Measurements from ENCODE around the gene HIVEP1. TPM values are rescaled to one million over a fixed set of nuclear protein-coding genes. Genes with fewer than 3 reads are reported as not detected.

The HIVEP1 gene
- total RNA-seq, 5 donors from 2014 or later (not counting 1 experiment from before 2014, with no cell fraction given), result 20.0 to 73.1 (median 29.5) TPM

GRCh38 chr6:12032783-12033573, 20.9 kb downstream of the HIVEP1 start:
- H3K27me3 ChIP-seq (replicated peaks in 1 of 2; ENCODE audit: control insufficient read depth in 2 of 2, extremely low read depth in 1 of 2, insufficient read depth in 2 of 2, low read length in 1 of 2), result no peaks in the 10 kb centered on the region
- H3K4me3 ChIP-seq (ENCODE audit: control insufficient read depth in 1 of 2, extremely low read depth in 1 of 2, low read length in 1 of 2), result no peak overlapping the region
- peaks cover 12 to 24% of the 10 kb centered on the region in 2 experiments for H3K4me1 ChIP-seq (ENCODE audit: control insufficient read depth in 1 of 2, extremely low read depth in 1 of 2, insufficient read depth in 2 of 2, low read length in 2 of 2)
- peaks cover 0 to 3% of the 10 kb centered on the region in 2 donors for H3K36me3 ChIP-seq (ENCODE audit: control insufficient read depth in 2 of 2, extremely low read depth in 1 of 2, insufficient read depth in 1 of 2, low read length in 1 of 2)
- H3K27ac ChIP-seq (ENCODE audit: low read length), result no peak overlapping the region
- H3K9me3 ChIP-seq, result peaks cover 6% of the 10 kb centered on the region
- Mint-ChIP-seq H3K36me3 (peaks cover 45% of the 10 kb centered on the region), H3K27ac (peak overlapping the region in 1 of 2 donors; percentile 23), H3K4me3 (no peak overlapping the region), H3K27me3 (no peaks in the 10 kb centered on the region), H3K9me3 (peaks cover 4 to 23% (median 14%) of the 10 kb centered on the region in 3 donors), H3K4me1 (peaks cover 61 to 73% (median 68%) of the 10 kb centered on the region in 3 donors)
- CTCF ChIA-PET, result no interaction called here
- POLR2A ChIA-PET, result no interaction called here
- DNase-seq (no peak), ATAC-seq (replicated peaks in 1 of 4) (no peak)
- WGBS (ENCODE audit: insufficient coverage), result no CpG with 5 or more reads among the region's 8 CpGs

- ChIA-PET POLR2A (no interaction called here), CTCF (no interaction called here)
- H3K27ac Mint-ChIP-seq, result no peak overlapping the region
- H3K4me1 Mint-ChIP-seq, result peaks cover 65 to 71% (median 70%) of the 10 kb centered on the region in 3 donors
- ATAC-seq (replicated peaks in 1 of 4), result no peak
- no peak for DNase-seq
- peaks cover 37% of the 10 kb centered on the region for H3K36me3 Mint-ChIP-seq
- H3K27ac ChIP-seq (ENCODE audit: low read length), result no peak overlapping the region
- no peak overlapping the region for H3K4me3 Mint-ChIP-seq
- peaks cover 12 to 26% of the 10 kb centered on the region in 2 experiments for H3K4me1 ChIP-seq (ENCODE audit: control insufficient read depth in 1 of 2, extremely low read depth in 1 of 2, insufficient read depth in 2 of 2, low read length in 2 of 2)
- no peaks in the 10 kb centered on the region for H3K27me3 ChIP-seq (replicated peaks in 1 of 2; ENCODE audit: control insufficient read depth in 2 of 2, extremely low read depth in 1 of 2, insufficient read depth in 2 of 2, low read length in 1 of 2)
- peaks cover 4 to 18% (median 14%) of the 10 kb centered on the region in 3 donors for H3K9me3 Mint-ChIP-seq
- no peaks in the 10 kb centered on the region for H3K27me3 Mint-ChIP-seq
- H3K4me3 ChIP-seq (ENCODE audit: control insufficient read depth in 1 of 2, extremely low read depth in 1 of 2, low read length in 1 of 2), result no peak overlapping the region
- H3K36me3 ChIP-seq (ENCODE audit: control insufficient read depth in 2 of 2, extremely low read depth in 1 of 2, insufficient read depth in 1 of 2, low read length in 1 of 2), result no peaks in the 10 kb centered on the region
- H3K9me3 ChIP-seq, result peaks cover 6% of the 10 kb centered on the region
- no CpG with 5 or more reads among the region's 4 CpGs for WGBS (ENCODE audit: insufficient coverage)
Measured at GRCh38 chr6:12033770-12034169, 21.7 kb downstream of the HIVEP1 start.

- Mint-ChIP-seq H3K4me1 (peaks cover 71 to 75% (median 74%) of the 10 kb centered on the region in 3 donors), H3K9me3 (peaks cover 4 to 15% (median 13%) of the 10 kb centered on the region in 3 donors), H3K4me3 (no peak overlapping the region), H3K36me3 (peaks cover 33% of the 10 kb centered on the region), H3K27me3 (no peaks in the 10 kb centered on the region), H3K27ac (no peak overlapping the region)
- Histone ChIP-seq H3K36me3 (ENCODE audit: control insufficient read depth in 2 of 2, extremely low read depth in 1 of 2, insufficient read depth in 1 of 2, low read length in 1 of 2) (no peaks in the 10 kb centered on the region), H3K4me3 (ENCODE audit: control insufficient read depth in 1 of 2, extremely low read depth in 1 of 2, low read length in 1 of 2) (no peak overlapping the region), H3K4me1 (ENCODE audit: control insufficient read depth in 1 of 2, extremely low read depth in 1 of 2, insufficient read depth in 2 of 2, low read length in 2 of 2) (peaks cover 12 to 26% of the 10 kb centered on the region in 2 experiments), H3K27ac (ENCODE audit: low read length) (no peak overlapping the region), H3K27me3 (replicated peaks in 1 of 2; ENCODE audit: control insufficient read depth in 2 of 2, extremely low read depth in 1 of 2, insufficient read depth in 2 of 2, low read length in 1 of 2) (no peaks in the 10 kb centered on the region), H3K9me3 (peaks cover 5% of the 10 kb centered on the region)
- ChIA-PET POLR2A (interaction anchor here in 1 of 2 donors (0.6 kb wide), 1 partner anchor 31 kb away, joined by 3 read pairs; no protein-coding TSS in a partner anchor), CTCF (no interaction called here)
- WGBS (ENCODE audit: insufficient coverage), result 100% methylated on average over 2 of the region's 3 CpGs
- ATAC-seq (replicated peaks in 1 of 4) (no peak), DNase-seq (no peak)
Measured at GRCh38 chr6:12034349-12034748, 22.2 kb downstream of the HIVEP1 start.

GRCh38 chr6:12034837-12035236, 22.7 kb downstream of the HIVEP1 start:
- Histone ChIP-seq H3K36me3 (ENCODE audit: control insufficient read depth in 2 of 2, extremely low read depth in 1 of 2, insufficient read depth in 1 of 2, low read length in 1 of 2) (no peaks in the 10 kb centered on the region), H3K27ac (ENCODE audit: low read length) (no peak overlapping the region), H3K9me3 (peaks cover 5% of the 10 kb centered on the region), H3K27me3 (replicated peaks in 1 of 2; ENCODE audit: control insufficient read depth in 2 of 2, extremely low read depth in 1 of 2, insufficient read depth in 2 of 2, low read length in 1 of 2) (no peaks in the 10 kb centered on the region), H3K4me1 (ENCODE audit: control insufficient read depth in 1 of 2, extremely low read depth in 1 of 2, insufficient read depth in 2 of 2, low read length in 2 of 2) (peaks cover 15 to 26% of the 10 kb centered on the region in 2 experiments), H3K4me3 (ENCODE audit: control insufficient read depth in 1 of 2, extremely low read depth in 1 of 2, low read length in 1 of 2) (no peak overlapping the region)
- H3K27ac Mint-ChIP-seq, result no peak overlapping the region
- WGBS (ENCODE audit: insufficient coverage), result 95% methylated on average over 5 of the region's 5 CpGs
- peaks cover 4 to 12% (median 11%) of the 10 kb centered on the region in 3 donors for H3K9me3 Mint-ChIP-seq
- ATAC-seq (replicated peaks in 1 of 4) (peak in 1 of 4 experiments; percentile 32), DNase-seq (no peak)
- ChIA-PET POLR2A (interaction anchor here in 1 of 2 donors (0.6 kb wide), 1 partner anchor 31 kb away, joined by 3 read pairs; no protein-coding TSS in a partner anchor), CTCF (no interaction called here)
- no peaks in the 10 kb centered on the region for H3K27me3 Mint-ChIP-seq
- peaks cover 29% of the 10 kb centered on the region for H3K36me3 Mint-ChIP-seq
- peaks cover 76 to 80% (median 79%) of the 10 kb centered on the region in 3 donors for H3K4me1 Mint-ChIP-seq
- H3K4me3 Mint-ChIP-seq, result no peak overlapping the region

GRCh38 chr6:12036766-12037165, 24.7 kb downstream of the HIVEP1 start:
- Histone ChIP-seq H3K4me1 (ENCODE audit: control insufficient read depth in 1 of 2, extremely low read depth in 1 of 2, insufficient read depth in 2 of 2, low read length in 2 of 2) (peaks cover 17 to 26% of the 10 kb centered on the region in 2 experiments), H3K27me3 (replicated peaks in 1 of 2; ENCODE audit: control insufficient read depth in 2 of 2, extremely low read depth in 1 of 2, insufficient read depth in 2 of 2, low read length in 1 of 2) (no peaks in the 10 kb centered on the region), H3K9me3 (no peaks in the 10 kb centered on the region), H3K36me3 (ENCODE audit: control insufficient read depth in 2 of 2, extremely low read depth in 1 of 2, insufficient read depth in 1 of 2, low read length in 1 of 2) (no peaks in the 10 kb centered on the region), H3K27ac (ENCODE audit: low read length) (no peak overlapping the region), H3K4me3 (ENCODE audit: control insufficient read depth in 1 of 2, extremely low read depth in 1 of 2, low read length in 1 of 2) (no peak overlapping the region)
- Mint-ChIP-seq H3K36me3 (peaks cover 14% of the 10 kb centered on the region), H3K4me1 (peaks cover 72 to 76% (median 76%) of the 10 kb centered on the region in 3 donors), H3K27ac (no peak overlapping the region), H3K27me3 (no peaks in the 10 kb centered on the region), H3K9me3 (no peaks in the 10 kb centered on the region), H3K4me3 (peak overlapping the region in 1 of 3 donors; percentile 46)
- no peak for ATAC-seq (replicated peaks in 1 of 4)
- DNase-seq, result no peak
- WGBS (ENCODE audit: insufficient coverage), result 86% methylated on average over 4 of the region's 8 CpGs
- POLR2A ChIA-PET, result interaction anchor here in 1 of 2 donors (0.6 kb wide), 1 partner anchor 143 kb away, joined by 3 read pairs; no protein-coding TSS in a partner anchor
- CTCF ChIA-PET, result no interaction called here

- WGBS (ENCODE audit: insufficient coverage), result 70% methylated on average over 2 of the region's 6 CpGs
Measured at GRCh38 chr6:12037798-12038197, 25.7 kb downstream of the HIVEP1 start.

More at GRCh38 chr6:12037798-12038197, 25.7 kb downstream of the HIVEP1 start:
- Mint-ChIP-seq H3K4me1 (peaks cover 67 to 73% (median 73%) of the 10 kb centered on the region in 3 donors), H3K4me3 (peak overlapping the region in 1 of 3 donors; percentile 46), H3K36me3 (peaks cover 11% of the 10 kb centered on the region), H3K27me3 (no peaks in the 10 kb centered on the region), H3K9me3 (no peaks in the 10 kb centered on the region), H3K27ac (peak overlapping the region; percentile 58 to 59)
- ChIA-PET POLR2A (interaction anchor here in 1 of 2 donors (0.6 kb wide), 1 partner anchor 407 kb away, joined by 3 read pairs; no protein-coding TSS in a partner anchor), CTCF (no interaction called here)
- Histone ChIP-seq H3K4me1 (ENCODE audit: control insufficient read depth in 1 of 2, extremely low read depth in 1 of 2, insufficient read depth in 2 of 2, low read length in 2 of 2) (peaks cover 17 to 26% of the 10 kb centered on the region in 2 experiments), H3K27me3 (replicated peaks in 1 of 2; ENCODE audit: control insufficient read depth in 2 of 2, extremely low read depth in 1 of 2, insufficient read depth in 2 of 2, low read length in 1 of 2) (no peaks in the 10 kb centered on the region), H3K4me3 (ENCODE audit: control insufficient read depth in 1 of 2, extremely low read depth in 1 of 2, low read length in 1 of 2) (no peak overlapping the region), H3K27ac (ENCODE audit: low read length) (no peak overlapping the region), H3K9me3 (no peaks in the 10 kb centered on the region), H3K36me3 (ENCODE audit: control insufficient read depth in 2 of 2, extremely low read depth in 1 of 2, insufficient read depth in 1 of 2, low read length in 1 of 2) (no peaks in the 10 kb centered on the region)
- ATAC-seq (replicated peaks in 1 of 4), result peak in 2 of 4 experiments; percentile 44 to 68
- peak in 1 of 35 experiments; percentile 9 for DNase-seq
